GM20000 (cell line): Measurements from ENCODE around the gene LPCAT1.

ENCODE experiments used
- DNase-seq: peaks from one replicate; pipeline ENCODE4 v3.0.0; 2012; ENCODE audit warnings: low spot score
- TF ChIP-seq, protein P1 (sequence below): IDR thresholded peaks from 2 replicates; pipeline ENCODE4 v1.5.1; 2012; ENCODE audit warnings: mild to moderate bottlenecking, control low read depth; ENCODE audit errors: extremely low read depth, missing control alignments

LPCAT1 gene

GRCh38 chr5:1483856-1484729 is 39.7 kb downstream of the LPCAT1 start:
- DNase-seq: no peak
- TF ChIP-seq, protein P1, sequence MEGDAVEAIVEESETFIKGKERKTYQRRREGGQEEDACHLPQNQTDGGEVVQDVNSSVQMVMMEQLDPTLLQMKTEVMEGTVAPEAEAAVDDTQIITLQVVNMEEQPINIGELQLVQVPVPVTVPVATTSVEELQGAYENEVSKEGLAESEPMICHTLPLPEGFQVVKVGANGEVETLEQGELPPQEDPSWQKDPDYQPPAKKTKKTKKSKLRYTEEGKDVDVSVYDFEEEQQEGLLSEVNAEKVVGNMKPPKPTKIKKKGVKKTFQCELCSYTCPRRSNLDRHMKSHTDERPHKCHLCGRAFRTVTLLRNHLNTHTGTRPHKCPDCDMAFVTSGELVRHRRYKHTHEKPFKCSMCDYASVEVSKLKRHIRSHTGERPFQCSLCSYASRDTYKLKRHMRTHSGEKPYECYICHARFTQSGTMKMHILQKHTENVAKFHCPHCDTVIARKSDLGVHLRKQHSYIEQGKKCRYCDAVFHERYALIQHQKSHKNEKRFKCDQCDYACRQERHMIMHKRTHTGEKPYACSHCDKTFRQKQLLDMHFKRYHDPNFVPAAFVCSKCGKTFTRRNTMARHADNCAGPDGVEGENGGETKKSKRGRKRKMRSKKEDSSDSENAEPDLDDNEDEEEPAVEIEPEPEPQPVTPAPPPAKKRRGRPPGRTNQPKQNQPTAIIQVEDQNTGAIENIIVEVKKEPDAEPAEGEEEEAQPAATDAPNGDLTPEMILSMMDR: no peak

DNA sequence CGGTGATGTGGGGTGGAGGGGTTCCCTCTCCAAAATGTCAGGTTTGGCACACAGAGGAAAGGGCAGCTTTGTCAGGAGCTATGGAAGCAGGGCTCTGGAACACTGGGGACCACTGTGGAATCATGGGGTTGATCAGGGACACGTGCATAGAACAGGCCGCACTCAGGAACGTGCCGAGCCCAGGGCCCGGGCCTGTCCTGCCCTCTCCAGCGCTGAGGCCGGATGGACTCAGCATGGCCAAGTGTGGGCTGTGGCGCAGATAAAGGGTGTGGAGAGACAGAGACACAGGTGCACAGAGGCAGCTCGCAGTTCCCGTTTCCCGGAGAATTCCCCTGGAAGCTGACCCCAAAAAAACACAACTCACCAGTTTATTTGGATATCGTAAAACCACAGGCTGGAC is 40.7 kb downstream of the LPCAT1 start:
- no peak for DNase-seq
- TF ChIP-seq, protein P1: no peak

- no peak for DNase-seq
- TF ChIP-seq, protein P1: no peak
These were observed 41.8 kb downstream of the LPCAT1 start for GRCh38 chr5:1481959-1482331.

DNA sequence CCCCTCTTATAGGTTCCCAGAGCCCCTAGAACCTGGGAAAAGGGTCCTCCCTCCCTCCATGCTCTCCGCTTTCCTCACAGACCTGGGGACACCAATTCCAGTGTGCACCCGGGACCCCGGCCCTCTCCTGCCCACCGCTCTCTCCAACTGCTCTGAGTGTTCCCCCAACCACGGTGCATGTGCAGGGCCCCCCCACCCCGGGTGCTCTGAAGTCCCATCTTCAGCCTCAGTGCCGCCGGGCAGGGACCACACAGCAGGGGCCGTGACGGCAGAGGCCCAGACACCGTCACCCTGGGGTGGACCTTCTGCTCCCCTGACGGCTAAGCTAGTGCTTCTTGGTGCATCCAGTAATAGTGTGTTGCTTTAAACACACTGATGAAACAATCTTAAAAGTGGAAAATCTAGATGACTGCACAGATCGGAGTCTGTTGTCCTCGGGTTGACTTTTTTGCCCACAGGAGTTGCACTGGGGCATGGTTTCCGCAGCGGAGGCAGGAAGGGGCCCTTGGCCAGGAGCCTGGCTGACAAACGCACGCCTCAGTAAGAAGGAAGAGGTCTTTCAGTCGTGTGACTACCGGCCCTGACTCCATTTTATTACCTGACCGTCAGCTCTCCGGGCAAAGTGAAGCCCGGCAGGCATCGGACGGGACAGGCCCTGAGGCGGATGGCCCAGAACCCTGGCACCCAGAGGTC is 42.3 kb downstream of the LPCAT1 start:
- no peak for DNase-seq
- TF ChIP-seq, protein P1: no peak

DNA sequence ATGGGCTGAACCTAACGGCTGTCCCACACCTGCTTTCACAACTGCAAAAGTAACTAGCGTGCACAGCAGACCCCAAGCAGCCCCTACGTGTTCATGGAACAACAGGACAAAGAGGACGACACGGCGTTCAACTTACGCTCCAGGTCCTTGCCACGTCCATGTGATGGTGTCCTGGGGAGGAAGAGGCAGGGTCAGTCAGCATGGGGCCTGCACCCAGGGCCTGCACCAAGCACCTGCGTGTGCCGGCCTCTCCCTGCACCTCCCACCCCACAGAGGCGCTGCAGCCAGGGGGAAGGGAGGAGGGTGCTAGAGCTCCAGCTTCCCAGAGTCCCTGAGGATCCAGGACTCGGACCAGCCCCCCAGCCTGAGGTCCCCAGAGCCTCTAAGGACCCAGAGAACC is 43.0 kb downstream of the LPCAT1 start:
- DNase-seq: no peak
- TF ChIP-seq, protein P1: no peak

GRCh38 chr5:1480217-1480616 is 43.5 kb downstream of the LPCAT1 start:
- DNase-seq: no peak
- TF ChIP-seq, protein P1: no peak

GRCh38 chr5:1479581-1480188 is 44.1 kb downstream of the LPCAT1 start:
- DNase-seq: peak; percentile 78

More at GRCh38 chr5:1479581-1480188, 44.1 kb downstream of the LPCAT1 start:
- TF ChIP-seq, protein P1: peak; percentile 49
